Measurements from ENCODE around the gene CCDC88A. TPM values are rescaled to one million over a fixed set of nuclear protein-coding genes. Genes with fewer than 3 reads are reported as not detected.

Gene CCDC88A
- total and polyA plus RNA-seq, 2 donors (not counting 3 experiments of a cell fraction or from before 2014, with no cell fraction given): 21.1 to 77.4 TPM

DNA sequence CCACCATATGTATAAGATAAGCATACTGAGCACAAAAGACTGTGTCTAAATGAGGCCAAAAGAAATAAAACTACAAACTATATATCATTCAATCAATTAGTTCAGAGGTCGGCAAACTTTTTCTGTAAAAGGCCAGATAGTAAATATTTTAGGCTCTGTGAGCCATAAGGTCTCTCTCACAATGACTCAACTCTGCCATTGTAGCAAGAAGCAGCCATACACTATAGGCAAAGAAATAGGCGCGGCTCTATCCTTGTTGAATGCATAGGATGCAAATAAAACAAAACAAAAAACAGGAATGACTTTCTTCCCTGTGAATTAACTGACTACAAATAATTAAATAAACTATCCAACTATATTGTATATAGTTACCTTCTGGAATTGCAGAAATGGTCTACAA lies 8.6 kb upstream of the CCDC88A start:
- H3K4me1 ChIP-seq (ENCODE audit: control insufficient read depth, extremely low read depth, insufficient read depth, low read length): peaks cover 10% of the 10 kb centered on the region
- ChIA-PET CTCF (no interaction called here), POLR2A (no interaction called here)
- H3K4me3 ChIP-seq (replicated peaks in 1 of 3; ENCODE audit: insufficient read depth in 1 of 3, low read depth in 1 of 3, low read length in 3 of 3): no peak overlapping the region
- TF ChIP-seq, protein P1, sequence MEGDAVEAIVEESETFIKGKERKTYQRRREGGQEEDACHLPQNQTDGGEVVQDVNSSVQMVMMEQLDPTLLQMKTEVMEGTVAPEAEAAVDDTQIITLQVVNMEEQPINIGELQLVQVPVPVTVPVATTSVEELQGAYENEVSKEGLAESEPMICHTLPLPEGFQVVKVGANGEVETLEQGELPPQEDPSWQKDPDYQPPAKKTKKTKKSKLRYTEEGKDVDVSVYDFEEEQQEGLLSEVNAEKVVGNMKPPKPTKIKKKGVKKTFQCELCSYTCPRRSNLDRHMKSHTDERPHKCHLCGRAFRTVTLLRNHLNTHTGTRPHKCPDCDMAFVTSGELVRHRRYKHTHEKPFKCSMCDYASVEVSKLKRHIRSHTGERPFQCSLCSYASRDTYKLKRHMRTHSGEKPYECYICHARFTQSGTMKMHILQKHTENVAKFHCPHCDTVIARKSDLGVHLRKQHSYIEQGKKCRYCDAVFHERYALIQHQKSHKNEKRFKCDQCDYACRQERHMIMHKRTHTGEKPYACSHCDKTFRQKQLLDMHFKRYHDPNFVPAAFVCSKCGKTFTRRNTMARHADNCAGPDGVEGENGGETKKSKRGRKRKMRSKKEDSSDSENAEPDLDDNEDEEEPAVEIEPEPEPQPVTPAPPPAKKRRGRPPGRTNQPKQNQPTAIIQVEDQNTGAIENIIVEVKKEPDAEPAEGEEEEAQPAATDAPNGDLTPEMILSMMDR (IDR thresholded peaks at IDR 0.05; ENCODE audit: extremely low read depth in 1 of 2, insufficient read depth in 1 of 2, low read depth in 1 of 2, low read length in 2 of 2): no peak
- TF ChIP-seq JUN (IDR thresholded peaks at IDR 0.05; ENCODE audit: borderline replicate concordance, insufficient read depth, insufficient read length, low read depth) (no peak), FOS (IDR thresholded peaks at IDR 0.05; ENCODE audit: borderline replicate concordance, insufficient read depth, low read length) (no peak), EZH2 (IDR thresholded peaks at IDR 0.05; ENCODE audit: borderline replicate concordance, low read depth, low read length, severe bottlenecking) (no peak), GATA2 (IDR thresholded peaks at IDR 0.05; ENCODE audit: insufficient read depth, insufficient read length, low read depth, low read length) (no peak), POLR2AphosphoS5 (IDR thresholded peaks at IDR 0.05; ENCODE audit: insufficient read depth, low read depth, low read length) (no peak), MYC (IDR thresholded peaks at IDR 0.05; ENCODE audit: low read depth, low read length) (no peak), POLR2A (IDR thresholded peaks at IDR 0.05; ENCODE audit: low read depth, low read length) (no peak)
- TF ChIP-seq, protein P2, sequence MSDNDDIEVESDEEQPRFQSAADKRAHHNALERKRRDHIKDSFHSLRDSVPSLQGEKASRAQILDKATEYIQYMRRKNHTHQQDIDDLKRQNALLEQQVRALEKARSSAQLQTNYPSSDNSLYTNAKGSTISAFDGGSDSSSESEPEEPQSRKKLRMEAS (IDR thresholded peaks at IDR 0.05; ENCODE audit: insufficient read depth, insufficient read length): no peak
- no peaks in the 10 kb centered on the region for H3K36me3 ChIP-seq (ENCODE audit: control insufficient read depth in 2 of 2, extremely low read depth in 1 of 2, insufficient read depth in 2 of 2, low read length in 2 of 2)
- no TSS peak for BruUV-seq (replicated peaks)
- H3K79me2 ChIP-seq (ENCODE audit: control insufficient read depth, insufficient read depth, low read length): no peaks in the 10 kb centered on the region
- no peaks in the 10 kb centered on the region for H4K20me1 ChIP-seq (replicated peaks; ENCODE audit: control insufficient read depth, extremely low read depth, insufficient read depth, low read length)
- no peak overlapping the region for H3K27ac ChIP-seq (ENCODE audit: insufficient read depth, low read depth, low read length)
- no peaks in the 10 kb centered on the region for H3K9me3 ChIP-seq (replicated peaks; ENCODE audit: control insufficient read depth, insufficient read depth, low read length)
- H3K27me3 ChIP-seq (ENCODE audit: control insufficient read depth in 2 of 2, insufficient read depth in 2 of 2, low read length in 2 of 2): peaks cover 0 to 4% of the 10 kb centered on the region in 2 experiments
- no peak overlapping the region for H2AFZ ChIP-seq (ENCODE audit: low read depth, low read length)
- FAIRE-seq (no peak), DNase-seq (ENCODE audit: low read depth, low spot score) (no peak)
- H3K9ac ChIP-seq (replicated peaks; ENCODE audit: extremely low read depth, insufficient read depth, low read length): no peak overlapping the region
- dilution Hi-C loops (cut with MboI; ENCODE audit: extremely low pct_ligation_motif_present, low sequenced_read_pairs): no loop called here
- intact Hi-C loops (cut with micrococcal nuclease): no loop called here
- no peaks in the 10 kb centered on the region for H3K9me1 ChIP-seq (replicated peaks; ENCODE audit: control insufficient read depth, extremely low read depth, insufficient read depth, low read length)
- no peak overlapping the region for H3K4me2 ChIP-seq (ENCODE audit: insufficient read depth, low read length)

Measured in endothelial cell of umbilical vein (primary cell).